ENCODE data around the gene GPM6B.

GRCh38 chrX:13829983-13830382 lies 13.1 kb upstream of the GPM6B start:
- TF ChIP-seq, protein P1, sequence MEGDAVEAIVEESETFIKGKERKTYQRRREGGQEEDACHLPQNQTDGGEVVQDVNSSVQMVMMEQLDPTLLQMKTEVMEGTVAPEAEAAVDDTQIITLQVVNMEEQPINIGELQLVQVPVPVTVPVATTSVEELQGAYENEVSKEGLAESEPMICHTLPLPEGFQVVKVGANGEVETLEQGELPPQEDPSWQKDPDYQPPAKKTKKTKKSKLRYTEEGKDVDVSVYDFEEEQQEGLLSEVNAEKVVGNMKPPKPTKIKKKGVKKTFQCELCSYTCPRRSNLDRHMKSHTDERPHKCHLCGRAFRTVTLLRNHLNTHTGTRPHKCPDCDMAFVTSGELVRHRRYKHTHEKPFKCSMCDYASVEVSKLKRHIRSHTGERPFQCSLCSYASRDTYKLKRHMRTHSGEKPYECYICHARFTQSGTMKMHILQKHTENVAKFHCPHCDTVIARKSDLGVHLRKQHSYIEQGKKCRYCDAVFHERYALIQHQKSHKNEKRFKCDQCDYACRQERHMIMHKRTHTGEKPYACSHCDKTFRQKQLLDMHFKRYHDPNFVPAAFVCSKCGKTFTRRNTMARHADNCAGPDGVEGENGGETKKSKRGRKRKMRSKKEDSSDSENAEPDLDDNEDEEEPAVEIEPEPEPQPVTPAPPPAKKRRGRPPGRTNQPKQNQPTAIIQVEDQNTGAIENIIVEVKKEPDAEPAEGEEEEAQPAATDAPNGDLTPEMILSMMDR (IDR thresholded peaks at IDR 0.05) = no peak
- TF ChIP-seq POLR2A (IDR thresholded peaks at IDR 0.05) = no peak

Measured in heart left ventricle (tissue), 13 donors.